ENCODE results near the gene SLC25A30. TPM values are rescaled to one million over a fixed set of nuclear protein-coding genes. Genes with fewer than 3 reads are reported as not detected.

The SLC25A30 gene
- total and polyA plus RNA-seq, 9 of the 15 experiments (the other 6 are each of a cell fraction or from before 2014, with no cell fraction given), result 1.1 to 11.1 (median 5.6) TPM

DNA sequence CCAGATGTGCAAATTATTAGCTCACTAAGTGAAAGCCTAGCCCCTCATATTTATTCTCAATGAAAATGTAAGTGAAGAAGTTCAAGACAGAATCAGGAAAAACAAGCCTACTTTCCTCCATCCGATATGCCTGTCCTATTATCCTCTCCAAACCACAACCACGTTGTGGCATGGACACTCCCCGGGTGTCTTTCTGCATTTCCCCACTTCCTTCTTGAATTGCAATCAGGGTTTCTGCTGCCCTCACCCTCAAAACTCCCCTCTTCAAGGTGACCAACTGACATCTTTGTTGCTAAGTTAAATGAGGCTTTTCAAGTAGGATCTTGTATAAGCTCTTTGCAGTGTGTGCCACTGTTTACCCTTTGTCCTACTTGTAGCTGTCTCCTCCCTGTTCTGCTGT, 11.8 kb downstream of the SLC25A30 start (continued):
- TF ChIP-seq NELFE (IDR thresholded peaks at IDR 0.05; ENCODE audit: insufficient read depth, insufficient read length), result no peak
- TF ChIP-seq ZNF239 (CRISPR knock-in tag; IDR thresholded peaks at IDR 0.05), result no peak
- TF ChIP-seq ZNF668 (CRISPR knock-in tag; IDR thresholded peaks at IDR 0.05), result no peak
- no peak for TF ChIP-seq ATF2 (CRISPR knock-in tag; IDR thresholded peaks at IDR 0.05)
- TF ChIP-seq SRSF9 (IDR thresholded peaks at IDR 0.05; ENCODE audit: borderline replicate concordance, low read depth, low read length), result no peak
- TF ChIP-seq ZNF174 (CRISPR knock-in tag; IDR thresholded peaks at IDR 0.05), result no peak
- no peak for TF ChIP-seq ARNT (IDR thresholded peaks at IDR 0.05)
- TF ChIP-seq, protein P1, sequence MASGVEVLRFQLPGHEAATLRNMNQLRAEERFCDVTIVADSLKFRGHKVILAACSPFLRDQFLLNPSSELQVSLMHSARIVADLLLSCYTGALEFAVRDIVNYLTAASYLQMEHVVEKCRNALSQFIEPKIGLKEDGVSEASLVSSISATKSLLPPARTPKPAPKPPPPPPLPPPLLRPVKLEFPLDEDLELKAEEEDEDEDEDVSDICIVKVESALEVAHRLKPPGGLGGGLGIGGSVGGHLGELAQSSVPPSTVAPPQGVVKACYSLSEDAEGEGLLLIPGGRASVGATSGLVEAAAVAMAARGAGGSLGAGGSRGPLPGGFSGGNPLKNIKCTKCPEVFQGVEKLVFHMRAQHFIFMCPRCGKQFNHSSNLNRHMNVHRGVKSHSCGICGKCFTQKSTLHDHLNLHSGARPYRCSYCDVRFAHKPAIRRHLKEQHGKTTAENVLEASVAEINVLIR (CRISPR knock-in tag; IDR thresholded peaks at IDR 0.05), result no peak
- no peak for TF ChIP-seq RBM34 (IDR thresholded peaks at IDR 0.05; ENCODE audit: borderline replicate concordance, insufficient read depth, low read length)
- no peak for TF ChIP-seq HMGXB4 (CRISPR knock-in tag; IDR thresholded peaks at IDR 0.05)

All from K562 (cell line).